T-cell (primary cell): ENCODE data around the gene CCDC89. TPM values are rescaled to one million over a fixed set of nuclear protein-coding genes. Genes with fewer than 3 reads are reported as not detected.

Experiments
- ATAC-seq, 4 experiments: fragments of 200-7000 bp in 3 of 4; fragments of 150-1000 bp in 1 of 4; cut with Tn5 transposase; replicated peaks in 1 of 4; 1 replicate in 3 of 4; 2 replicates in 1 of 4; pipeline ENCODE4 v1.10.0; 2021; ENCODE audit warnings: moderate library complexity in 3 of 4, mild to moderate bottlenecking in 2 of 4, moderate number of reproducible peaks in 1 of 4
- CTCF ChIA-PET, 2 donors: fragments of 300-600 bp; sonication (Branson Sonifier 250); formaldehyde crosslinking; loops; one replicate each; lab custom pipeline; 2022; ENCODE audit warnings: antibody characterized with exemption in 2 of 2; lab: Charles Lee
- POLR2A ChIA-PET, 2 donors: fragments of 300-600 bp; sonication (Branson Sonifier 250); formaldehyde crosslinking; loops; one replicate each; lab custom pipeline; 2022; ENCODE audit warnings: antibody characterized with exemption in 2 of 2; lab: Charles Lee
- DNase-seq, 35 experiments: peaks; one replicate each; pipeline versions ENCODE4 v3.0.0 to v3.0.0-alpha.2; 2013 to 2023
- H3K27ac ChIP-seq: one replicate; pipeline ENCODE4 v1.5.1; 2013; ENCODE audit warnings: low read length
- H3K27me3 ChIP-seq, 2 experiments: replicated peaks in 1 of 2; 1 replicate in 1 of 2; 2 replicates in 1 of 2; pipeline versions ENCODE4 v1.6.1 to v1.7.0; 2013; ENCODE audit warnings: low read length in 1 of 2, mixed read lengths in 1 of 2; ENCODE audit not compliant: control insufficient read depth in 2 of 2, insufficient read depth in 2 of 2; ENCODE audit errors: extremely low read depth in 1 of 2
- H3K36me3 ChIP-seq, 2 donors: 1 replicate in 1 of 2; 2 replicates in 1 of 2; pipeline versions ENCODE4 v1.6.1 to v1.7.0; 2013; ENCODE audit warnings: low read length in 1 of 2; ENCODE audit not compliant: control insufficient read depth in 2 of 2, insufficient read depth in 1 of 2; ENCODE audit errors: extremely low read depth in 1 of 2
- H3K4me1 ChIP-seq, 2 experiments: 1 replicate in 1 of 2; 2 replicates in 1 of 2; pipeline versions ENCODE4 v1.6.1 to v1.7.0; 2013; ENCODE audit warnings: low read length in 2 of 2, mixed read lengths in 1 of 2; ENCODE audit not compliant: insufficient read depth in 2 of 2, control insufficient read depth in 1 of 2; ENCODE audit errors: extremely low read depth in 1 of 2
- H3K4me3 ChIP-seq, 2 donors: 1 replicate in 1 of 2; 2 replicates in 1 of 2; pipeline versions ENCODE4 v1.5.1 to v1.7.0; 2013; ENCODE audit warnings: mild to moderate bottlenecking in 2 of 2, low read length in 1 of 2, moderate library complexity in 1 of 2; ENCODE audit not compliant: control insufficient read depth in 1 of 2; ENCODE audit errors: extremely low read depth in 1 of 2
- H3K9me3 ChIP-seq: 2 replicates; pipeline ENCODE4 v1.7.0; 2013
- H3K27ac Mint-ChIP-seq, 2 donors: one replicate each; pipeline ENCODE4 v1.8.0; 2020 to 2021; ENCODE audit warnings: mild to moderate bottlenecking in 2 of 2, mixed read lengths in 2 of 2
- H3K27me3 Mint-ChIP-seq, 2 donors: one replicate each; pipeline ENCODE4 v1.8.0; 2021 to 2022; ENCODE audit warnings: mixed read lengths in 2 of 2
- H3K36me3 Mint-ChIP-seq: one replicate; pipeline ENCODE4 v1.8.0; 2021; ENCODE audit warnings: mixed read lengths
- H3K4me1 Mint-ChIP-seq, 3 donors: one replicate each; pipeline ENCODE4 v1.8.0; 2020 to 2022; ENCODE audit warnings: mixed read lengths in 3 of 3, mild to moderate bottlenecking in 1 of 3
- H3K4me3 Mint-ChIP-seq, 3 donors: one replicate each; pipeline ENCODE4 v1.8.0; 2020 to 2022; ENCODE audit warnings: mild to moderate bottlenecking in 3 of 3, mixed read lengths in 3 of 3, moderate library complexity in 3 of 3
- H3K9me3 Mint-ChIP-seq, 3 donors: one replicate each; pipeline ENCODE4 v1.8.0; 2020 to 2022; ENCODE audit warnings: mixed read lengths in 3 of 3
- WGBS: methylation state at CpG from one replicate; pipeline ENCODE4 v1.1.5; 2013; ENCODE audit warnings: missing lambda C conversion rate; ENCODE audit not compliant: insufficient coverage; 5-methylcytosine and 5-hydroxymethylcytosine counted together
- total RNA-seq, 35 experiments: library from RNA in 6 of 35; stranded (reverse) in 6 of 35; fragments of 120-200 nt in 1 of 35; gene quantifications; one replicate each; pipeline versions ENCODE4 v1.2.1 to v1.2.4 and lab custom pipeline; 2013 to 2026

Gene CCDC89
- total RNA-seq, 5 donors from 2014 or later (not counting 1 experiment from before 2014, with no cell fraction given) = 0.50 to 1.1 (median 0.53) TPM

DNA sequence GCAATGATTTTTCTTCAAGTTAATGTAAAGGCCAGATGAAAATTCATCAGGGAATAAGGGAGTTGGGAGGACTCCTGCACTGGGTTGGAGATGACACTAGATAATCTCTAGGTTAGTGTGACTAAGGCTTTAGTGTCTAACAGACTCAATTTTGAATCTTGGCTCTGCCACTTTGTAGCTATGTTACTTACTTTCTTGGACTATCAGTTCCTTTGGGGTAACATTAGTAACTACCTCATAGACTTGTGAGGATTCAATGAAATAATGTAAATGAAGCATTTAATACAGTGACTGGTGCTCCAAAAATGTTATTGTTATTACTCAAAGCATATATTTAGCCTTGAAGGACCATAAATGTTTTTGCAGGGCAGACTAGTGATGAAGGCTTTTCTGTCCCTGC is 9.6 kb upstream of the CCDC89 start:
- CTCF ChIA-PET = interaction anchor here (0.6 to 2.1 kb wide), 12 partner anchors 11 to 506 kb away, joined by 3 to 7 read pairs (median 4); partner anchors contain the start of gene CCDC83 (in 2 of the 2)
- Mint-ChIP-seq H3K4me3 (no peak overlapping the region), H3K27me3 (no peaks in the 10 kb centered on the region), H3K9me3 (no peaks in the 10 kb centered on the region), H3K4me1 (peaks cover 19 to 33% (median 28%) of the 10 kb centered on the region in 3 donors), H3K36me3 (peaks cover 25% of the 10 kb centered on the region), H3K27ac (no peak overlapping the region)
- Histone ChIP-seq H3K27ac (no peak overlapping the region), H3K9me3 (no peaks in the 10 kb centered on the region), H3K27me3 (no peaks in the 10 kb centered on the region), H3K4me3 (no peak overlapping the region), H3K4me1 (peaks cover 4 to 7% of the 10 kb centered on the region in 2 experiments), H3K36me3 (peaks cover 0 to 2% of the 10 kb centered on the region in 2 donors)
- ATAC-seq = no peak
- POLR2A ChIA-PET = interaction anchor here (0.9 to 1.4 kb wide), 2 partner anchors 54 to 128 kb away, joined by 4 to 6 read pairs; no protein-coding TSS in a partner anchor
- DNase-seq = no peak

DNA sequence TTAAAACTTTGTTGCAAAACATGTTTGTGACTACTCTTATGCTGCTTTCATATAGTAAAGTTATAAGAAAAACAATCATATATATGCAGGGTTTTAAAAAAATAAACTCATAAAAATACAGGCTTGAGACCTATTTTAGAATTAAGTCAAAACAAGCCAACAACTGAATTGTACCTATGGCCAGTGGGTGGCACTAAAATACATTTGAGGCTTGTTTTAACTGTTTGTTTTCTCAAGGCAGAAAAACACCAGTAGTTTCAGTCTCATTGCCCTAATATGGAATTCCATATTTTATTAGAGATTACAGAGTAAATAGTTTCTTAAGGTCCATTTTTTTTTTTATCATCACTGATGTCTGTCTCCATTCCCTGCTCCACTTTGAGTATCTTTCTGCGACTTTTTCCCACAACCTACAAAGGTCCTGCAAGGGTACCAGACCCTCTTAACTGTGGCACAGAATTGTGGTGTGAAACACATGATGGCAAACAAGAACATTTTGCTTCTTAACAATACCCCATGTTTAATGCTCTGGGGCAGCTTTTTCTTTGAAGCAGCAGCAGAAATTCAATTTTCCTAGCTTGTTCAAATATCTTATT is 8.5 kb upstream of the CCDC89 start:
- H3K9me3 ChIP-seq = no peaks in the 10 kb centered on the region
- H3K4me3 Mint-ChIP-seq = no peak overlapping the region
- no peak overlapping the region for H3K4me3 ChIP-seq
- no peaks in the 10 kb centered on the region for H3K9me3 Mint-ChIP-seq
- CTCF ChIA-PET = interaction anchor here (0.6 to 2.8 kb wide), 10 partner anchors 13 to 507 kb away, joined by 3 to 13 read pairs (median 4); partner anchors contain the start of gene CCDC83 (in 2 of the 2)
- ATAC-seq (peak in 1 of 4 experiments; percentile 59), DNase-seq (peak in 18 of 35 experiments; percentile 5 to 67 (median 19))
- peaks cover 0 to 2% of the 10 kb centered on the region in 2 donors for H3K36me3 ChIP-seq
- no peak overlapping the region for H3K27ac ChIP-seq
- peaks cover 8 to 22% (median 18%) of the 10 kb centered on the region in 3 donors for H3K4me1 Mint-ChIP-seq
- H3K27me3 ChIP-seq = no peaks in the 10 kb centered on the region
- POLR2A ChIA-PET = interaction anchor here in 1 of 2 donors (0.9 kb wide), 1 partner anchor 129 kb away, joined by 6 read pairs; no protein-coding TSS in a partner anchor
- H3K27ac Mint-ChIP-seq = no peak overlapping the region
- H3K4me1 ChIP-seq = peaks cover 0 to 2% of the 10 kb centered on the region in 2 experiments
- H3K27me3 Mint-ChIP-seq = no peaks in the 10 kb centered on the region
- 100% methylated on average over 1 of the region's 1 CpG for WGBS
- peaks cover 26% of the 10 kb centered on the region for H3K36me3 Mint-ChIP-seq

DNA sequence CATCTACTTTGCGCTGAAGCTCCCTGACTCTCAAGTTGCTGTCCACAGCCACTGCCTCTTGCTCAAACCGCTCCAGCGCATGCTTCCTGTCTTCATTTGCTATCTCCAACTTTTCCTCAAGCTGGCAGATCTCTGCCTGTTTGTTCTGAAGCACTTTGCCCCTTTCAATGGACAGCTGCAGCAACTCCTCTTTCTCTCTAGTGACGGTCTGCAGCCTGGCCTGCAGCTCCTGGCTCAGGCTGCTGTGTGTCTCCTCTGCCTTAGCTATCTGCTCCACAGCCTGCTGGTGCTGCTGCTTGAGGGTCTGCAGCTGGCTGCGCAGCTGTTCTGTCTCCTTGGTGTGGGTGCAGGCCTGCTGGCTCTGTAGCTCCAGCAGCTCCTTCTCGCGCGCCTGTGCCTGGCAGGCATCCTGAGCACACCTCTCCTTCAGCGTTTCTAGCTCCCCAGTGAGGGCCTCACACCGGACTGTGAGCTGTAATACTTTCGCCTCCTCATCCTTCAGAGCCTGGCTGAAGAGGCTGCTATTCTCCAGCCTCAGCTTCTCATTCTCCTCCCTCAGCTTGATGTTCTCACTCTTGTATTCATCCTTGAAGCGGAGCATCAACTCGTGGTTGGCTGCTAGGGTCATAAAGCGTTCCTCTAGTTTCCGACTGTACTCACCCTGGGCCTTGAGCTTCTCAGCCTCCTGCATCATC is 723 bp downstream of the CCDC89 start:
- Histone ChIP-seq H3K27ac (no peak overlapping the region), H3K27me3 (peaks cover 0 to 8% of the 10 kb centered on the region in 2 experiments), H3K36me3 (no peaks in the 10 kb centered on the region), H3K4me3 (no peak overlapping the region), H3K9me3 (no peaks in the 10 kb centered on the region), H3K4me1 (peaks cover 0 to 6% of the 10 kb centered on the region in 2 experiments)
- Mint-ChIP-seq H3K4me1 (peaks cover 8 to 16% (median 14%) of the 10 kb centered on the region in 3 donors), H3K36me3 (no peaks in the 10 kb centered on the region), H3K27me3 (peaks cover 2 to 4% of the 10 kb centered on the region in 2 donors), H3K4me3 (no peak overlapping the region), H3K9me3 (no peaks in the 10 kb centered on the region), H3K27ac (peak overlapping the region in 1 of 2 donors; percentile 25)
- WGBS = 91% methylated on average over 15 of the region's 15 CpGs
- POLR2A ChIA-PET = no interaction called here
- DNase-seq (no peak), ATAC-seq (no peak)
- CTCF ChIA-PET = interaction anchor here in 1 of 2 donors (1.0 kb wide), 1 partner anchor 80 kb away, joined by 3 read pairs; no protein-coding TSS in a partner anchor

DNA sequence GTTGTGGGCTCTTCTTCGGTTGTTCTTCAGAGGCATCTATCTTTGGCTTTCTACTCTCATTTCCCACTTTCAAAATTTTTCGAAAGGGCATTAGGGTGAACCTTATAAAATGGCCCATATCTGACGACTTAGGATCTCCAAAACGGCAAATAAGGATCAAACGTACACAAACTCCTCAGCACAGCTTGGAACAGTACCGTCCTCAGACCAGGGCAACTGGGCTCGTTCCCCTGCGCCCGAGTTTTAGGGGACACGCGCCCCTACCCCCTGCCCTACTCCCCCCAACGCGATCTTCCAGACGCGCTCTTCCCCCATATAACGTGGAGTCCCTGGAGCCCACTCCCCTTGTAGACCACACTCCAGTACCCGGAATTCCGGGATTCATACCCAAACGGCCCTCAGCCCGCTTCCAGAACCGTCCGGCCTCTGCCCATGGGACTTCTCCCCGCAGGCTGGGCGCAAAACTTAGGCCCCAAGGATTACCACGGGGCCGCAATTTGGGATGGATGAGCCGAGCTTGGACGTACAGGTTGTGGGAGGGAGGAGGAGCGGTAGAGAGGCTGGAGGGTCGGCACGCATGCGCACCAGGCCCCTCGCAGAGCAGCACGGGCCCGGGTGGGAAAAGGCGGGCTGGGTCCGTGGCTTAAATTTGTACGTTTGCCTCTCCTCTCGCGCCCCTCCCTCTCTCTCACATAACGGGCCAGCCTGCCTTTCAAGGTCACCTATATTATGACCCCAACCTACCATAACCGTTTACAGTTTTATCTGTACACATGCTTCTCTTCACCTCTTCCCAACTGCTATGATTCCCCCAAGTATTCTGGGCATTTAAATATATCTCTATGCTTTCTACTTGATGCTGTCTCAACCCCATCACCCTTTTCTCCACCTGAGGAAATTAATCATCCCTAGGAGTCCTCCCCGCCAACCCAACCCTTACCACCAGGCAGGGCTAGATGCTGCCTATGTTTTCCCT is 3.4 kb downstream of the CCDC89 start:
- ATAC-seq = peak; percentile 77 to 93 (median 90)
- WGBS = 16% methylated on average over 32 of the region's 43 CpGs
- Mint-ChIP-seq H3K4me1 (peaks cover 8 to 16% (median 14%) of the 10 kb centered on the region in 3 donors), H3K9me3 (no peaks in the 10 kb centered on the region), H3K4me3 (peak overlapping the region; percentile 77 to 81 (median 79)), H3K27me3 (peaks cover 4% of the 10 kb centered on the region in 2 donors), H3K36me3 (no peaks in the 10 kb centered on the region), H3K27ac (peak overlapping the region; percentile 9 to 71)
- ChIA-PET POLR2A (no interaction called here), CTCF (no interaction called here)
- Histone ChIP-seq H3K9me3 (no peaks in the 10 kb centered on the region), H3K27ac (peak overlapping the region; percentile 60), H3K27me3 (peaks cover 0 to 8% of the 10 kb centered on the region in 2 experiments), H3K4me3 (peak overlapping the region; percentile 77 to 78), H3K36me3 (no peaks in the 10 kb centered on the region), H3K4me1 (peaks cover 0 to 6% of the 10 kb centered on the region in 2 experiments)
- DNase-seq = peak in 34 of 35 experiments; percentile 11 to 68 (median 43)

- no peak for ATAC-seq
- no peaks in the 10 kb centered on the region for H3K36me3 ChIP-seq
- ChIA-PET POLR2A (interaction anchor here (0.5 to 1.3 kb wide), 3 partner anchors 21 to 420 kb away, joined by 3 to 4 read pairs (median 3); partner anchors contain the start of gene TMEM126A (in 1 of the 2)), CTCF (interaction anchor here in 1 of 2 donors (1.1 to 1.3 kb wide), 2 partner anchors 14 to 86 kb away, joined by 3 read pairs; no protein-coding TSS in a partner anchor)
- no peak overlapping the region for H3K4me3 Mint-ChIP-seq
- peak in 1 of 35 experiments; percentile 13 for DNase-seq
- no peaks in the 10 kb centered on the region for H3K9me3 Mint-ChIP-seq
- H3K27me3 Mint-ChIP-seq = peaks cover 4% of the 10 kb centered on the region in 2 donors
- WGBS = 100% methylated on average over 1 of the region's 1 CpG
- H3K4me3 ChIP-seq = no peak overlapping the region
- peaks cover 0 to 8% of the 10 kb centered on the region in 2 experiments for H3K27me3 ChIP-seq
- H3K4me1 Mint-ChIP-seq = peaks cover 8 to 16% (median 14%) of the 10 kb centered on the region in 3 donors
- no peaks in the 10 kb centered on the region for H3K36me3 Mint-ChIP-seq
- no peaks in the 10 kb centered on the region for H3K9me3 ChIP-seq
- H3K27ac Mint-ChIP-seq = no peak overlapping the region
- H3K4me1 ChIP-seq = peaks cover 0 to 6% of the 10 kb centered on the region in 2 experiments
- H3K27ac ChIP-seq = no peak overlapping the region
Observed at GRCh38 chr11:85680897-85681296, 5.1 kb downstream of the CCDC89 start.
